Measurements from ENCODE around the gene FAM171A2. TPM values are rescaled to one million over a fixed set of nuclear protein-coding genes. Genes with fewer than 3 reads are reported as not detected.

FAM171A2 gene
- total and polyA plus RNA-seq, 12 donors = 0.13 to 5.4 (median 2.3) TPM

- TF ChIP-seq CTCF (IDR thresholded peaks at IDR 0.05) (no peak), POLR2A (IDR thresholded peaks at IDR 0.05) (peak; percentile 16 to 67)
- Histone ChIP-seq H3K4me3 (peak overlapping the region in 2 of 4 donors; percentile 8 to 46), H3K36me3 (replicated peaks in 1 of 2) (no peaks in the 10 kb centered on the region), H3K27ac (peak overlapping the region in 3 of 5 donors; percentile 59 to 81 (median 73)), H3K9me3 (replicated peaks in 1 of 3) (no peaks in the 10 kb centered on the region), H3K4me1 (replicated peaks in 1 of 2) (peaks cover 13 to 19% of the 10 kb centered on the region in 2 donors), H3K27me3 (no peaks in the 10 kb centered on the region)
- 2 to 9% (median 4%) methylated on average over 16 to 26 of the region's 26 CpGs for WGBS, 4 donors
- intact Hi-C loops (cut with DNase I) = no loop called here
- peak; percentile 73 to 90 (median 84) for DNase-seq
Measured at GRCh38 chr17:44307387-44308186, 56.1 kb downstream of the FAM171A2 start.

GRCh38 chr17:44304651-44305050 lies 59.0 kb downstream of the FAM171A2 start:
- intact Hi-C loops (cut with DNase I) = no loop called here
- Histone ChIP-seq H3K4me3 (no peak overlapping the region), H3K27me3 (no peaks in the 10 kb centered on the region), H3K4me1 (replicated peaks in 1 of 2) (peaks cover 13 to 19% of the 10 kb centered on the region in 2 donors), H3K36me3 (replicated peaks in 1 of 2) (no peaks in the 10 kb centered on the region), H3K9me3 (replicated peaks in 1 of 3) (no peaks in the 10 kb centered on the region), H3K27ac (no peak overlapping the region)
- DNase-seq = no peak
- TF ChIP-seq CTCF (IDR thresholded peaks at IDR 0.05) (no peak), POLR2A (IDR thresholded peaks at IDR 0.05) (no peak)

Small RNAs within 50 kb of the gene (small RNA-seq; reads per million reads assigned to genes)
- gene RF00012 = 0 reads per million in 2 donors
- gene RN7SL258P = 0 reads per million in 2 donors
- gene RNU6-453P = 0 to 0.08 reads per million in 2 donors

Other genes starting within 250 kb of the FAM171A2 start
- gene HDAC5, start 240.2 kb downstream of the FAM171A2 start, total RNA-seq = 100 to 1,000 TPM in 3 of 9 donors, 10 to 100 TPM in 6; 15.1 to 144 (median 71.7) TPM
- gene HDAC5, start 240.2 kb downstream of the FAM171A2 start, polyA plus RNA-seq = 100 to 1,000 TPM in 1 of 3 donors, 10 to 100 TPM in 1, 1 to 10 TPM in 1; 4.8 to 102 (median 83.0) TPM
- gene HROB, start 221.9 kb downstream of the FAM171A2 start, total RNA-seq = 1 to 10 TPM in 3 of 9 donors, under 1 TPM in 5, not detected in 1; 0.49 to 2.6 (median 0.91) TPM
- 1 to 10 TPM in 2 of 3 donors, under 1 TPM in 1; 0.42 to 2.6 (median 1.5) TPM for gene HROB, start 221.9 kb downstream of the FAM171A2 start, polyA plus RNA-seq
- under 1 TPM in 7 of 9 donors, not detected in 2; 0.22 to 0.83 (median 0.39) TPM for gene ASB16, start 193.1 kb downstream of the FAM171A2 start, total RNA-seq
- gene ASB16, start 193.1 kb downstream of the FAM171A2 start, polyA plus RNA-seq = under 1 TPM; 0.13 to 0.48 (median 0.16) TPM
- 10 to 100 TPM; 21.8 to 48.6 (median 38.7) TPM for gene TMUB2, start 176.9 kb downstream of the FAM171A2 start, total RNA-seq
- 10 to 100 TPM; 22.8 to 89.3 (median 79.1) TPM for gene TMUB2, start 176.9 kb downstream of the FAM171A2 start, polyA plus RNA-seq
- 10 to 100 TPM; 21.3 to 61.4 (median 48.9) TPM for gene ATXN7L3, start 164.0 kb downstream of the FAM171A2 start, total RNA-seq
- 10 to 100 TPM; 19.6 to 81.4 (median 47.1) TPM for gene ATXN7L3, start 164.0 kb downstream of the FAM171A2 start, polyA plus RNA-seq
- 10 to 100 TPM; 42.8 to 92.6 (median 65.5) TPM for gene UBTF, start 144.2 kb downstream of the FAM171A2 start, total RNA-seq
- gene UBTF, start 144.2 kb downstream of the FAM171A2 start, polyA plus RNA-seq = 10 to 100 TPM; 37.1 to 80.6 (median 51.3) TPM
- 1 to 10 TPM in 2 of 9 donors, under 1 TPM in 2, not detected in 5; 0.15 to 8.5 (median 0.70) TPM for gene SLC4A1, start 95.7 kb downstream of the FAM171A2 start, total RNA-seq
- under 1 TPM in 2 of 3 donors, not detected in 1; 0.13 to 0.16 TPM for gene SLC4A1, start 95.7 kb downstream of the FAM171A2 start, polyA plus RNA-seq
- 10 to 100 TPM in 3 of 9 donors, 1 to 10 TPM in 6; 1.6 to 26.4 (median 8.8) TPM for gene RUNDC3A, start 55.3 kb downstream of the FAM171A2 start, total RNA-seq
- gene RUNDC3A, start 55.3 kb downstream of the FAM171A2 start, polyA plus RNA-seq = 100 to 1,000 TPM in 1 of 3 donors, 10 to 100 TPM in 2; 19.3 to 133 (median 38.5) TPM
- 100 to 1,000 TPM; 112 to 192 (median 157) TPM for gene SLC25A39, start 39.0 kb downstream of the FAM171A2 start, total RNA-seq
- gene SLC25A39, start 39.0 kb downstream of the FAM171A2 start, polyA plus RNA-seq = 100 to 1,000 TPM in 2 of 3 donors, 10 to 100 TPM in 1; 100.0 to 262 (median 236) TPM
- gene GRN, start 18.6 kb downstream of the FAM171A2 start, total RNA-seq = 100 to 1,000 TPM in 8 of 9 donors, 10 to 100 TPM in 1; 79.0 to 721 (median 415) TPM
- gene GRN, start 18.6 kb downstream of the FAM171A2 start, polyA plus RNA-seq = 100 to 1,000 TPM in 1 of 3 donors, 10 to 100 TPM in 2; 91.7 to 111 (median 93.0) TPM
- 1 to 10 TPM in 3 of 9 donors, under 1 TPM in 5, not detected in 1; 0.06 to 3.2 (median 0.72) TPM for gene ITGA2B, start 25.8 kb upstream of the FAM171A2 start, total RNA-seq
- 1 to 10 TPM in 1 of 3 donors, under 1 TPM in 2; 0.07 to 1.7 (median 0.88) TPM for gene ITGA2B, start 25.8 kb upstream of the FAM171A2 start, polyA plus RNA-seq
- gene GPATCH8, start 139.6 kb upstream of the FAM171A2 start, total RNA-seq = 10 to 100 TPM; 13.6 to 33.6 (median 29.3) TPM
- gene GPATCH8, start 139.6 kb upstream of the FAM171A2 start, polyA plus RNA-seq = 10 to 100 TPM in 2 of 3 donors, 1 to 10 TPM in 1; 7.2 to 30.0 (median 15.5) TPM
- 1 to 10 TPM; 1.1 to 9.1 (median 3.3) TPM for gene FZD2, start 193.6 kb upstream of the FAM171A2 start, total RNA-seq
- gene FZD2, start 193.6 kb upstream of the FAM171A2 start, polyA plus RNA-seq = 1 to 10 TPM in 2 of 3 donors, under 1 TPM in 1; 0.18 to 2.7 (median 2.3) TPM